GM12878 (cell line): ENCODE measurements around the gene OR9G1. TPM values are rescaled to one million over a fixed set of nuclear protein-coding genes. Genes with fewer than 3 reads are reported as not detected.

Experiments used
- ATAC-seq: fragments of 200-7000 bp; cut with Tn5 transposase; 3 replicates; pipeline ENCODE4 v1.9.1; 2020; ENCODE audit warnings: mild to moderate bottlenecking, moderate library complexity
- BruUV-seq: library from RNA; stranded (reverse); fragments of 400-500 nt; replicated peaks from 2 replicates; lab custom pipeline; 2021; lab: Mats Ljungman, UMichigan
- CTCF ChIA-PET: fragments of 300-600 bp; sonication (Branson Sonifier 250); formaldehyde crosslinking; extraction: SDS; loops from one replicate; lab custom pipeline; 2021; ENCODE audit warnings: inconsistent platforms; lab: Yijun Ruan, JAX
- POLR2A ChIA-PET: fragments of 350-600 bp; formaldehyde crosslinking; extraction: SDS; loops from one replicate; lab custom pipeline; 2021; ENCODE audit warnings: inconsistent platforms; lab: Charles Lee
- RAD21 ChIA-PET: fragments of 300-600 bp; sonication (Branson Sonifier 250); formaldehyde crosslinking; loops from one replicate; lab custom pipeline; 2023; ENCODE audit warnings: antibody characterized with exemption; ENCODE audit not compliant: unreplicated experiment; lab: Charles Lee
- SMC1A ChIA-PET: fragments of 300-600 bp; sonication (Branson Sonifier 250); formaldehyde crosslinking; loops from one replicate; lab custom pipeline; 2023; ENCODE audit not compliant: unreplicated experiment, uncharacterized antibody; lab: Charles Lee
- DNase-seq: peaks from one replicate; pipeline ENCODE4 v3.0.0-alpha.2; 2011; ENCODE audit warnings: low read depth, low spot score
- FAIRE-seq: peaks from 3 replicates; lab custom pipeline; 2011; peaks lifted over from hg19 to GRCh38; lab: Jason Lieb, UNC
- H2AFZ ChIP-seq: 2 replicates; pipeline ENCODE4 v1.6.0; 2011; ENCODE audit warnings: low read depth, low read length, control low read depth; ENCODE audit not compliant: control insufficient read depth
- H3K27ac ChIP-seq: 2 replicates; pipeline ENCODE4 v1.5.1; 2011; ENCODE audit warnings: control low read depth; ENCODE audit not compliant: control insufficient read depth, insufficient read depth
- H3K27me3 ChIP-seq, 2 experiments: replicated peaks in 1 of 2; 2 replicates each; pipeline versions ENCODE4 v1.6.0 to v1.6.1; 2011; ENCODE audit warnings: low read length in 1 of 2; ENCODE audit not compliant: control insufficient read depth in 2 of 2, insufficient read depth in 2 of 2
- H3K36me3 ChIP-seq, 2 experiments: 2 replicates each; pipeline ENCODE4 v1.5.1; 2011; ENCODE audit warnings: low read length in 1 of 2; ENCODE audit not compliant: control insufficient read depth in 2 of 2, insufficient read depth in 2 of 2
- H3K4me1 ChIP-seq: 2 replicates; pipeline ENCODE4 v1.6.1; 2011; ENCODE audit warnings: mild to moderate bottlenecking, low read length, moderate library complexity, mixed read lengths; ENCODE audit not compliant: control insufficient read depth, insufficient read depth
- H3K4me2 ChIP-seq: 2 replicates; pipeline ENCODE4 v1.6.0; 2011; ENCODE audit warnings: control low read depth; ENCODE audit not compliant: control insufficient read depth, insufficient read depth
- H3K4me3 ChIP-seq: fragments of 200-600 bp; sonication (generic); 2 replicates; pipeline ENCODE4 v1.5.1; 2016
- H3K79me2 ChIP-seq: 2 replicates; pipeline ENCODE4 v1.6.0; 2011; ENCODE audit warnings: low read length; ENCODE audit not compliant: control insufficient read depth, insufficient read depth
- H3K9ac ChIP-seq: 2 replicates; pipeline ENCODE4 v1.8.0; 2011; ENCODE audit warnings: low read length, control low read depth, mixed read lengths; ENCODE audit not compliant: control insufficient read depth, insufficient read depth
- H3K9me3 ChIP-seq: replicated peaks from 3 replicates; pipeline ENCODE4 v1.5.1; 2011; ENCODE audit warnings: mild to moderate bottlenecking, low read length; ENCODE audit not compliant: control insufficient read depth, insufficient read depth
- H4K20me1 ChIP-seq: 2 replicates; pipeline ENCODE4 v1.6.0; 2011; ENCODE audit not compliant: control insufficient read depth, insufficient read depth
- NR2C1 ChIP-seq: fragments of 450-650 bp; IDR thresholded peaks from 2 replicates; pipeline ENCODE4 v1.6.1; 2017; ENCODE audit warnings: antibody characterized with exemption, mild to moderate bottlenecking, moderate library complexity
- SPI1 ChIP-seq: IDR thresholded peaks from 2 replicates; pipeline ENCODE4 v1.6.1; 2011; ENCODE audit warnings: low read depth, mild to moderate bottlenecking, low read length, moderate library complexity, borderline replicate concordance; ENCODE audit not compliant: insufficient read depth
- TARDBP ChIP-seq: IDR thresholded peaks from 2 replicates; pipeline ENCODE4 v1.6.1; 2016; ENCODE audit warnings: borderline replicate concordance
- WGBS: methylation state at CpG from one replicate; pipeline ENCODE4 v1.1.6; 2016; ENCODE audit warnings: low lambda C conversion rate; ENCODE audit not compliant: insufficient replicate concordance, insufficient coverage; ENCODE audit errors: missing lambda C conversion rate; 5-methylcytosine and 5-hydroxymethylcytosine counted together
- in situ Hi-C: fragments of 300-500 bp; cut with MboI; formaldehyde crosslinking; loops from 9 replicates; pipeline ENCODE4 v1.14.3; 2018; ENCODE audit warnings: mixed read lengths
- intact Hi-C: fragments of 100-400 bp; cut with micrococcal nuclease; formaldehyde crosslinking; loops from one replicate; pipeline ENCODE4 v1.14.2; 2022; ENCODE audit not compliant: unreplicated experiment
- polyA plus RNA-seq, 11 experiments: library from polyadenylated mRNA; depleted of rRNA in 4 of 11; unstranded in 6 of 11; stranded (reverse) in 5 of 11; fragments of >200 nt; fragmentation: Nextera tagmentation in 4 of 11; fragmentation: Illumina TruSeq in 1 of 11; extraction: Ambion mirVana in 4 of 11; extraction: Trizol in 1 of 11; gene quantifications; 1 replicate in 1 of 11; 2 replicates in 10 of 11; pipeline versions ENCODE4 v1.2.1 to v1.2.3, GENCODE V29; 2011 to 2016; ENCODE audit warnings: inconsistent platforms in 2 of 11, missing spikeins in 2 of 11, low read depth in 1 of 11
- total RNA-seq, 4 experiments: library from RNA; depleted of rRNA in 3 of 4; stranded (reverse); fragments of >200 nt in 3 of 4; fragmentation: Illumina TruSeq in 1 of 4; extraction: Trizol in 1 of 4; gene quantifications; 2 replicates each; pipeline versions ENCODE4 v1.2.1 to v1.2.3, GENCODE V29; 2013 to 2021
- TF ChIP-seq, protein P1 (sequence below): fragments of 450-650 bp; IDR thresholded peaks from 2 replicates; pipeline ENCODE4 v1.6.1; 2017; ENCODE audit warnings: antibody characterized with exemption, mild to moderate bottlenecking, moderate library complexity
- TF ChIP-seq, protein P2 (sequence below): fragments of 450-650 bp; IDR thresholded peaks from 2 replicates; pipeline ENCODE4 v1.6.1; 2016; ENCODE audit warnings: mild to moderate bottlenecking, moderate library complexity, borderline replicate concordance

The OR9G1 gene
- total and polyA plus RNA-seq, 10 of the 15 experiments (the other 5 are each of a cell fraction or from before 2014, with no cell fraction given): not detected

GRCh38 chr11:56693428-56693827, 5.5 kb upstream of the OR9G1 start:
- no peak overlapping the region for H3K4me3 ChIP-seq
- no peaks in the 10 kb centered on the region for H3K9me3 ChIP-seq
- RAD21 ChIA-PET: no interaction called here
- no peaks in the 10 kb centered on the region for H3K36me3 ChIP-seq
- SMC1A ChIA-PET: no interaction called here
- DNase-seq (no peak), FAIRE-seq (no peak), ATAC-seq (no peak)
- POLR2A ChIA-PET: no interaction called here
- no peak overlapping the region for H2AFZ ChIP-seq
- H3K4me2 ChIP-seq: no peak overlapping the region
- H4K20me1 ChIP-seq: no peaks in the 10 kb centered on the region
- TF ChIP-seq SPI1 (no peak), NR2C1 (no peak), TARDBP (no peak)
- TF ChIP-seq, protein P1, sequence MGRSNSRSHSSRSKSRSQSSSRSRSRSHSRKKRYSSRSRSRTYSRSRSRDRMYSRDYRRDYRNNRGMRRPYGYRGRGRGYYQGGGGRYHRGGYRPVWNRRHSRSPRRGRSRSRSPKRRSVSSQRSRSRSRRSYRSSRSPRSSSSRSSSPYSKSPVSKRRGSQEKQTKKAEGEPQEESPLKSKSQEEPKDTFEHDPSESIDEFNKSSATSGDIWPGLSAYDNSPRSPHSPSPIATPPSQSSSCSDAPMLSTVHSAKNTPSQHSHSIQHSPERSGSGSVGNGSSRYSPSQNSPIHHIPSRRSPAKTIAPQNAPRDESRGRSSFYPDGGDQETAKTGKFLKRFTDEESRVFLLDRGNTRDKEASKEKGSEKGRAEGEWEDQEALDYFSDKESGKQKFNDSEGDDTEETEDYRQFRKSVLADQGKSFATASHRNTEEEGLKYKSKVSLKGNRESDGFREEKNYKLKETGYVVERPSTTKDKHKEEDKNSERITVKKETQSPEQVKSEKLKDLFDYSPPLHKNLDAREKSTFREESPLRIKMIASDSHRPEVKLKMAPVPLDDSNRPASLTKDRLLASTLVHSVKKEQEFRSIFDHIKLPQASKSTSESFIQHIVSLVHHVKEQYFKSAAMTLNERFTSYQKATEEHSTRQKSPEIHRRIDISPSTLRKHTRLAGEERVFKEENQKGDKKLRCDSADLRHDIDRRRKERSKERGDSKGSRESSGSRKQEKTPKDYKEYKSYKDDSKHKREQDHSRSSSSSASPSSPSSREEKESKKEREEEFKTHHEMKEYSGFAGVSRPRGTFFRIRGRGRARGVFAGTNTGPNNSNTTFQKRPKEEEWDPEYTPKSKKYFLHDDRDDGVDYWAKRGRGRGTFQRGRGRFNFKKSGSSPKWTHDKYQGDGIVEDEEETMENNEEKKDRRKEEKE: no peak
- TF ChIP-seq, protein P2, sequence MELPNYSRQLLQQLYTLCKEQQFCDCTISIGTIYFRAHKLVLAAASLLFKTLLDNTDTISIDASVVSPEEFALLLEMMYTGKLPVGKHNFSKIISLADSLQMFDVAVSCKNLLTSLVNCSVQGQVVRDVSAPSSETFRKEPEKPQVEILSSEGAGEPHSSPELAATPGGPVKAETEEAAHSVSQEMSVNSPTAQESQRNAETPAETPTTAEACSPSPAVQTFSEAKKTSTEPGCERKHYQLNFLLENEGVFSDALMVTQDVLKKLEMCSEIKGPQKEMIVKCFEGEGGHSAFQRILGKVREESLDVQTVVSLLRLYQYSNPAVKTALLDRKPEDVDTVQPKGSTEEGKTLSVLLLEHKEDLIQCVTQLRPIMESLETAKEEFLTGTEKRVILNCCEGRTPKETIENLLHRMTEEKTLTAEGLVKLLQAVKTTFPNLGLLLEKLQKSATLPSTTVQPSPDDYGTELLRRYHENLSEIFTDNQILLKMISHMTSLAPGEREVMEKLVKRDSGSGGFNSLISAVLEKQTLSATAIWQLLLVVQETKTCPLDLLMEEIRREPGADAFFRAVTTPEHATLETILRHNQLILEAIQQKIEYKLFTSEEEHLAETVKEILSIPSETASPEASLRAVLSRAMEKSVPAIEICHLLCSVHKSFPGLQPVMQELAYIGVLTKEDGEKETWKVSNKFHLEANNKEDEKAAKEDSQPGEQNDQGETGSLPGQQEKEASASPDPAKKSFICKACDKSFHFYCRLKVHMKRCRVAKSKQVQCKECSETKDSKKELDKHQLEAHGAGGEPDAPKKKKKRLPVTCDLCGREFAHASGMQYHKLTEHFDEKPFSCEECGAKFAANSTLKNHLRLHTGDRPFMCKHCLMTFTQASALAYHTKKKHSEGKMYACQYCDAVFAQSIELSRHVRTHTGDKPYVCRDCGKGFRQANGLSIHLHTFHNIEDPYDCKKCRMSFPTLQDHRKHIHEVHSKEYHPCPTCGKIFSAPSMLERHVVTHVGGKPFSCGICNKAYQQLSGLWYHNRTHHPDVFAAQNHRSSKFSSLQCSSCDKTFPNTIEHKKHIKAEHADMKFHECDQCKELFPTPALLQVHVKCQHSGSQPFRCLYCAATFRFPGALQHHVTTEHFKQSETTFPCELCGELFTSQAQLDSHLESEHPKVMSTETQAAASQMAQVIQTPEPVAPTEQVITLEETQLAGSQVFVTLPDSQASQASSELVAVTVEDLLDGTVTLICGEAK: no peak
- intact Hi-C loops (no loop called here), in situ Hi-C loops (no loop called here)
- CTCF ChIA-PET: no interaction called here
- WGBS: 32% methylated on average over 2 of the region's 2 CpGs
- H3K4me1 ChIP-seq: no peaks in the 10 kb centered on the region
- no TSS peak for BruUV-seq
- no peak overlapping the region for H3K9ac ChIP-seq
- no peaks in the 10 kb centered on the region for H3K27me3 ChIP-seq
- no peaks in the 10 kb centered on the region for H3K79me2 ChIP-seq
- no peak overlapping the region for H3K27ac ChIP-seq
